SU-DHL-6 (cell line): ENCODE data around the gene APOE.

ENCODE experiments used
- H2AFZ ChIP-seq: fragments of 200-600 bp; sonication (generic); 2 replicates; pipeline ENCODE4 v1.6.1; 2014; ENCODE audit warnings: low read depth, mild to moderate bottlenecking, moderate library complexity, mixed read lengths, antibody characterized with exemption, low read length; ENCODE audit not compliant: severe bottlenecking
- H3F3A ChIP-seq: fragments of 200-600 bp; shearing (Covaris generic); 2 replicates; pipeline ENCODE4 v1.6.0; 2016; ENCODE audit warnings: antibody characterized with exemption, mild to moderate bottlenecking; ENCODE audit not compliant: insufficient read depth
- H3K27ac ChIP-seq: fragments of 200-600 bp; sonication (generic); 2 replicates; pipeline ENCODE4 v1.5.1; 2016; ENCODE audit warnings: low read depth, mild to moderate bottlenecking, low read length, moderate library complexity, mixed read lengths
- H3K27me3 ChIP-seq: fragments of 200-600 bp; sonication (generic), shearing (Covaris generic); 2 replicates; pipeline ENCODE4 v1.6.0; 2014; ENCODE audit warnings: mild to moderate bottlenecking, low read length
- H3K36me3 ChIP-seq: fragments of 200-600 bp; sonication (generic); 2 replicates; pipeline ENCODE4 v1.6.1; 2014; ENCODE audit warnings: mild to moderate bottlenecking, low read length, mixed read lengths
- H3K4me2 ChIP-seq: fragments of 300-600, 200-600 bp; shearing (Covaris generic), sonication (generic); 2 replicates; pipeline ENCODE4 v1.6.0; 2014; ENCODE audit warnings: low read length, low read depth, mild to moderate bottlenecking; ENCODE audit not compliant: poor library complexity, severe bottlenecking
- H3K4me3 ChIP-seq: fragments of 200-600 bp; sonication (generic); 2 replicates; pipeline ENCODE4 v1.5.1; 2014; ENCODE audit warnings: antibody characterized with exemption, low read length, mild to moderate bottlenecking, mixed read lengths; ENCODE audit not compliant: insufficient read depth, poor library complexity, severe bottlenecking
- H3K79me2 ChIP-seq: fragments of 200-600 bp; sonication (generic); 2 replicates; pipeline ENCODE4 v1.6.1; 2014; ENCODE audit warnings: mild to moderate bottlenecking, low read length, moderate library complexity; ENCODE audit not compliant: insufficient read depth
- H3K9ac ChIP-seq: fragments of 200-600 bp; sonication (generic); 2 replicates; pipeline ENCODE4 v1.7.0; 2014; ENCODE audit warnings: mild to moderate bottlenecking, low read length
- H3K9me2 ChIP-seq: fragments of 200-600 bp; sonication (generic); replicated peaks from 2 replicates; pipeline ENCODE4 v1.6.1; 2014; ENCODE audit warnings: low read length; ENCODE audit not compliant: insufficient read depth
- H3K9me3 ChIP-seq: fragments of 200-600 bp; sonication (generic); 2 replicates; pipeline ENCODE4 v1.6.1; 2014; ENCODE audit warnings: low read length, mixed read lengths; ENCODE audit not compliant: insufficient read depth
- H4K20me1 ChIP-seq: fragments of 200-600 bp; sonication (generic); 2 replicates; pipeline ENCODE4 v1.6.1; 2014; ENCODE audit warnings: low read depth, mild to moderate bottlenecking, antibody characterized with exemption, low read length, moderate library complexity, mixed read lengths
- CTCF ChIP-seq: fragments of 200-600 bp; sonication (generic); IDR thresholded peaks from one replicate; pipeline ENCODE4 v1.5.1; 2017; ENCODE audit warnings: antibody characterized with exemption, mild to moderate bottlenecking, low read length, moderate library complexity; ENCODE audit not compliant: insufficient read depth, poor library complexity, severe bottlenecking
- EZH2phosphoT487 ChIP-seq: fragments of 200-600 bp; sonication (generic), shearing (Covaris generic); conservative IDR thresholded peaks from 2 replicates; pipeline ENCODE4 v1.6.1; 2018; ENCODE audit warnings: mild to moderate bottlenecking, antibody characterized with exemption, low read length, moderate library complexity, mixed read lengths

APOE gene

GRCh38 chr19:44893332-44894051, 12.1 kb upstream of the APOE start:
- Histone ChIP-seq H3K27me3 (no peaks in the 10 kb centered on the region), H3K27ac (no peak overlapping the region), H4K20me1 (no peaks in the 10 kb centered on the region; the same call in 1 of the 2 replicates), H2AFZ (no peak overlapping the region), H3K36me3 (no peaks in the 10 kb centered on the region), H3K9ac (no peak overlapping the region), H3K79me2 (peaks cover 24% of the 10 kb centered on the region), H3K9me2 (no peaks in the 10 kb centered on the region), H3K4me2 (no peak overlapping the region), H3F3A (peaks cover 6% of the 10 kb centered on the region), H3K9me3 (no peaks in the 10 kb centered on the region; the same call in 1 of the 2 replicates), H3K4me3 (no peak overlapping the region)
- TF ChIP-seq CTCF (no peak), EZH2phosphoT487 (no peak)

DNA sequence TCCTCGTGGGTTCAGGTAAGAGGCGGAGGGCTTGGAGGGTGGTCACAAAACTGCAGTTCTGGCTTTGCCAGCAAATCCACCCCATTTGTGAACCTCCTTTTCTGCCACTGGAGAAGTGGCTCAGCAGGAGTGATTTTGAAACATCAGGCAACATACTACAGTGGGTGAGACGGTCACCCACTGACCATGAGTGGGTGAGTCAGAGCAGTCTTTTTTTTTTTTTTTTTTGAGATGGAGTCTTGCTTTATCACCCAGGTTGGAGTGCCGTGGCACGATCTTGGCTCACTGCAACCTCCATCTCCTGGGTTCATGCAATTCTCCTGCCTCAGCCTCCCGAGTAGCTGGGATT, 11.6 kb upstream of the APOE start:
- H4K20me1 ChIP-seq = no peaks in the 10 kb centered on the region; the same call in 1 of the 2 replicates
- no peak overlapping the region for H3K4me2 ChIP-seq
- no peaks in the 10 kb centered on the region; the same call in 1 of the 2 replicates for H3K9me3 ChIP-seq
- peaks cover 6% of the 10 kb centered on the region for H3F3A ChIP-seq
- no peak overlapping the region for H3K27ac ChIP-seq
- no peaks in the 10 kb centered on the region for H3K27me3 ChIP-seq
- no peak overlapping the region for H2AFZ ChIP-seq
- no peaks in the 10 kb centered on the region for H3K9me2 ChIP-seq
- H3K36me3 ChIP-seq = no peaks in the 10 kb centered on the region
- H3K4me3 ChIP-seq = no peak overlapping the region
- H3K9ac ChIP-seq = no peak overlapping the region
- H3K79me2 ChIP-seq = peaks cover 24% of the 10 kb centered on the region
- TF ChIP-seq CTCF = no peak
- no peak for TF ChIP-seq EZH2phosphoT487

DNA sequence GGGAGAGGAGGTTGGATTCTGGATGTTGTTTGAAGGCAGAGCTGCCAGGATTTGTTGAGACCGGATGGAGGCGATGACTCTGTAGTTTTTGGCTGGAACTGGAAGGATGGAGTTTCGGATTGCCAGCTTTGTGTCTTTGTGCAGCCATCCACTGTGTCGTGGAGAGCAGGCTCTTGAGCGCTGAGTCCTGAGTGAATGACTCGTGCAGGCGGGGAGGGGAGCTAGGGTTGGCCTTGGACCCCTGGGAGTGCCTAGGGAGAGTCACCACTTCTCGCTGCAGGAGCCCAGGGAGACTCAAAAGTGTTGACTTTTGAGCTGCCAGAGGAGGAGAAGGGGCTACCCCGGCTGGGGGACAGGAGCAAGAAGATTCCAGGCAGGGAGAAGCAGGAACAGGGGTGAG, 10.7 kb upstream of the APOE start:
- no peaks in the 10 kb centered on the region for H3K27me3 ChIP-seq
- H3K9ac ChIP-seq = no peak overlapping the region
- TF ChIP-seq CTCF (no peak), EZH2phosphoT487 (no peak)
- peaks cover 24% of the 10 kb centered on the region for H3K79me2 ChIP-seq
- peaks cover 3% of the 10 kb centered on the region for H3F3A ChIP-seq
- no peaks in the 10 kb centered on the region; the same call in 1 of the 2 replicates for H4K20me1 ChIP-seq
- H3K9me2 ChIP-seq = no peaks in the 10 kb centered on the region
- no peak overlapping the region for H2AFZ ChIP-seq
- no peak overlapping the region for H3K4me2 ChIP-seq
- H3K27ac ChIP-seq = no peak overlapping the region
- no peak overlapping the region for H3K4me3 ChIP-seq
- H3K36me3 ChIP-seq = no peaks in the 10 kb centered on the region
- H3K9me3 ChIP-seq = no peaks in the 10 kb centered on the region
